GM12878 (cell line): ENCODE measurements around the gene DENND1B.

Experiments used
- CBX5 ChIP-seq: sonication (generic); IDR thresholded peaks from 2 replicates; pipeline ENCODE4 v1.6.1; 2016; ENCODE audit warnings: low read depth, moderate library complexity, mild to moderate bottlenecking, inconsistent platforms
- CEBPB ChIP-seq, 2 experiments: fragments of 150-350 bp in 1 of 2; IDR thresholded peaks; 2 replicates each; pipeline ENCODE4 v1.6.1; 2012 to 2014; ENCODE audit warnings: low read depth in 2 of 2, low read length in 2 of 2, borderline replicate concordance in 1 of 2, inconsistent platforms in 1 of 2
- EP300 ChIP-seq, 2 experiments: fragments of 150-350 bp in 1 of 2; IDR thresholded peaks; 2 replicates each; pipeline ENCODE4 v1.6.1; 2011 to 2012; ENCODE audit warnings: low read depth in 2 of 2, low read length in 2 of 2, borderline replicate concordance in 1 of 2, improper control_type of control experiment in 1 of 2, inconsistent platforms in 1 of 2; ENCODE audit not compliant: control insufficient read depth in 1 of 2
- EZH2 ChIP-seq: IDR thresholded peaks from 2 replicates; pipeline ENCODE4 v1.6.1; 2012; ENCODE audit warnings: low read depth, mild to moderate bottlenecking, control low read depth, inconsistent platforms, low read length, borderline replicate concordance; ENCODE audit not compliant: control insufficient read depth
- FOXM1 ChIP-seq: IDR thresholded peaks from 2 replicates; pipeline ENCODE4 v1.6.1; 2012; ENCODE audit warnings: low read depth, mild to moderate bottlenecking, inconsistent platforms, low read length, moderate library complexity
- MXI1 ChIP-seq: fragments of 150-350 bp; IDR thresholded peaks from 2 replicates; pipeline ENCODE4 v1.6.1; 2011; ENCODE audit warnings: low read depth, mild to moderate bottlenecking, inconsistent platforms, low read length, improper control_type of control experiment
- POLR2AphosphoS2 ChIP-seq: IDR thresholded peaks from 2 replicates; pipeline ENCODE4 v1.6.1; 2011; ENCODE audit warnings: low read depth, mild to moderate bottlenecking, low read length, improper control_type of control experiment, moderate library complexity
- RCOR1 ChIP-seq: conservative IDR thresholded peaks from 2 replicates; pipeline ENCODE4 v1.6.1; 2012; ENCODE audit warnings: low read depth, low read length, improper control_type of control experiment
- SMAD1 ChIP-seq: fragments of 450-650 bp; IDR thresholded peaks from 2 replicates; pipeline ENCODE4 v1.6.1; 2018; ENCODE audit warnings: mild to moderate bottlenecking, low read depth; ENCODE audit not compliant: partially characterized antibody
- SP1 ChIP-seq: IDR thresholded peaks from one replicate; pipeline ENCODE4 v1.6.1; 2011; ENCODE audit warnings: low read depth, low read length
- TF ChIP-seq, protein P1 (sequence below): IDR thresholded peaks from 2 replicates; pipeline ENCODE4 v1.6.1; 2011; ENCODE audit warnings: low read depth, mild to moderate bottlenecking, low read length, moderate library complexity, borderline replicate concordance; ENCODE audit errors: extremely low read depth
- TF ChIP-seq, protein P2 (sequence below): IDR thresholded peaks from 2 replicates; pipeline ENCODE4 v1.6.1; 2012; ENCODE audit warnings: mild to moderate bottlenecking, low read depth, low read length
- TF ChIP-seq, protein P3 (sequence below): IDR thresholded peaks from 2 replicates; pipeline ENCODE4 v1.6.1; 2012; ENCODE audit warnings: low read length, inconsistent platforms
- TF ChIP-seq, protein P4 (sequence below), 3 experiments: IDR thresholded peaks in 2 of 3; conservative IDR thresholded peaks in 1 of 3; 2 replicates each; pipeline ENCODE4 v1.5.1; 2011; ENCODE audit warnings: low read depth in 3 of 3, low read length in 3 of 3, mild to moderate bottlenecking in 3 of 3, control low read depth in 2 of 3, moderate library complexity in 2 of 3, inconsistent platforms in 1 of 3, mixed read lengths in 1 of 3; ENCODE audit not compliant: control insufficient read depth in 2 of 3, insufficient read depth in 1 of 3; ENCODE audit errors: extremely low read depth in 1 of 3

DNA sequence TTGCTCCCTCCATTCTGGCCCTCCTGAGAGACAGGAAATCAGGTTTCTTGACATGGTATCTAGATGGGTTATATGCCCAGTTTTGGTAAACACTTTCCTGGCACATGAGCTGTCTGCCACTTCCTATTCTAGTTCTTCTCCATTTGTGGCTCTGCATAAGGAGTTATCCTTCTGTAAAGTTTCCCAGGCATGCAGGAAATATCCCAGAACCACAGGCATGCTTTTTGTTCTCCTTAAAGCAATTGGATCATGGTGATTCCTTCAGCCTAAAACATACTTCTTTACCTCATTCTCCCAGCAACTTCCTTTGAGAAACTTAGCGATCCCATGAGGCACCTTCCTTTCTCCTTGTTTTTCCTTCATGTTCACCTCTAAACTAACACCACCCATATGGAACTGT, 307.4 kb downstream of the DENND1B start:
- TF ChIP-seq SMAD1 (no peak), EP300 (IDR thresholded peaks at IDR 0.05; ENCODE audit: borderline replicate concordance in 1 of 2, control insufficient read depth in 1 of 2, low read depth in 2 of 2, low read length in 2 of 2) (no peak), POLR2AphosphoS2 (no peak), CBX5 (no peak), MXI1 (no peak), RCOR1 (no peak), EZH2 (no peak), CEBPB (IDR thresholded peaks at IDR 0.05; ENCODE audit: borderline replicate concordance in 1 of 2, low read depth in 2 of 2, low read length in 2 of 2) (no peak), FOXM1 (no peak), SP1 (no peak)
- TF ChIP-seq, protein P1, sequence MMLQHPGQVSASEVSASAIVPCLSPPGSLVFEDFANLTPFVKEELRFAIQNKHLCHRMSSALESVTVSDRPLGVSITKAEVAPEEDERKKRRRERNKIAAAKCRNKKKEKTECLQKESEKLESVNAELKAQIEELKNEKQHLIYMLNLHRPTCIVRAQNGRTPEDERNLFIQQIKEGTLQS, result no peak
- TF ChIP-seq, protein P2, sequence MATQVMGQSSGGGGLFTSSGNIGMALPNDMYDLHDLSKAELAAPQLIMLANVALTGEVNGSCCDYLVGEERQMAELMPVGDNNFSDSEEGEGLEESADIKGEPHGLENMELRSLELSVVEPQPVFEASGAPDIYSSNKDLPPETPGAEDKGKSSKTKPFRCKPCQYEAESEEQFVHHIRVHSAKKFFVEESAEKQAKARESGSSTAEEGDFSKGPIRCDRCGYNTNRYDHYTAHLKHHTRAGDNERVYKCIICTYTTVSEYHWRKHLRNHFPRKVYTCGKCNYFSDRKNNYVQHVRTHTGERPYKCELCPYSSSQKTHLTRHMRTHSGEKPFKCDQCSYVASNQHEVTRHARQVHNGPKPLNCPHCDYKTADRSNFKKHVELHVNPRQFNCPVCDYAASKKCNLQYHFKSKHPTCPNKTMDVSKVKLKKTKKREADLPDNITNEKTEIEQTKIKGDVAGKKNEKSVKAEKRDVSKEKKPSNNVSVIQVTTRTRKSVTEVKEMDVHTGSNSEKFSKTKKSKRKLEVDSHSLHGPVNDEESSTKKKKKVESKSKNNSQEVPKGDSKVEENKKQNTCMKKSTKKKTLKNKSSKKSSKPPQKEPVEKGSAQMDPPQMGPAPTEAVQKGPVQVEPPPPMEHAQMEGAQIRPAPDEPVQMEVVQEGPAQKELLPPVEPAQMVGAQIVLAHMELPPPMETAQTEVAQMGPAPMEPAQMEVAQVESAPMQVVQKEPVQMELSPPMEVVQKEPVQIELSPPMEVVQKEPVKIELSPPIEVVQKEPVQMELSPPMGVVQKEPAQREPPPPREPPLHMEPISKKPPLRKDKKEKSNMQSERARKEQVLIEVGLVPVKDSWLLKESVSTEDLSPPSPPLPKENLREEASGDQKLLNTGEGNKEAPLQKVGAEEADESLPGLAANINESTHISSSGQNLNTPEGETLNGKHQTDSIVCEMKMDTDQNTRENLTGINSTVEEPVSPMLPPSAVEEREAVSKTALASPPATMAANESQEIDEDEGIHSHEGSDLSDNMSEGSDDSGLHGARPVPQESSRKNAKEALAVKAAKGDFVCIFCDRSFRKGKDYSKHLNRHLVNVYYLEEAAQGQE, result no peak
- TF ChIP-seq, protein P3, sequence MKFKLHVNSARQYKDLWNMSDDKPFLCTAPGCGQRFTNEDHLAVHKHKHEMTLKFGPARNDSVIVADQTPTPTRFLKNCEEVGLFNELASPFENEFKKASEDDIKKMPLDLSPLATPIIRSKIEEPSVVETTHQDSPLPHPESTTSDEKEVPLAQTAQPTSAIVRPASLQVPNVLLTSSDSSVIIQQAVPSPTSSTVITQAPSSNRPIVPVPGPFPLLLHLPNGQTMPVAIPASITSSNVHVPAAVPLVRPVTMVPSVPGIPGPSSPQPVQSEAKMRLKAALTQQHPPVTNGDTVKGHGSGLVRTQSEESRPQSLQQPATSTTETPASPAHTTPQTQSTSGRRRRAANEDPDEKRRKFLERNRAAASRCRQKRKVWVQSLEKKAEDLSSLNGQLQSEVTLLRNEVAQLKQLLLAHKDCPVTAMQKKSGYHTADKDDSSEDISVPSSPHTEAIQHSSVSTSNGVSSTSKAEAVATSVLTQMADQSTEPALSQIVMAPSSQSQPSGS, result no peak
- TF ChIP-seq, protein P4, sequence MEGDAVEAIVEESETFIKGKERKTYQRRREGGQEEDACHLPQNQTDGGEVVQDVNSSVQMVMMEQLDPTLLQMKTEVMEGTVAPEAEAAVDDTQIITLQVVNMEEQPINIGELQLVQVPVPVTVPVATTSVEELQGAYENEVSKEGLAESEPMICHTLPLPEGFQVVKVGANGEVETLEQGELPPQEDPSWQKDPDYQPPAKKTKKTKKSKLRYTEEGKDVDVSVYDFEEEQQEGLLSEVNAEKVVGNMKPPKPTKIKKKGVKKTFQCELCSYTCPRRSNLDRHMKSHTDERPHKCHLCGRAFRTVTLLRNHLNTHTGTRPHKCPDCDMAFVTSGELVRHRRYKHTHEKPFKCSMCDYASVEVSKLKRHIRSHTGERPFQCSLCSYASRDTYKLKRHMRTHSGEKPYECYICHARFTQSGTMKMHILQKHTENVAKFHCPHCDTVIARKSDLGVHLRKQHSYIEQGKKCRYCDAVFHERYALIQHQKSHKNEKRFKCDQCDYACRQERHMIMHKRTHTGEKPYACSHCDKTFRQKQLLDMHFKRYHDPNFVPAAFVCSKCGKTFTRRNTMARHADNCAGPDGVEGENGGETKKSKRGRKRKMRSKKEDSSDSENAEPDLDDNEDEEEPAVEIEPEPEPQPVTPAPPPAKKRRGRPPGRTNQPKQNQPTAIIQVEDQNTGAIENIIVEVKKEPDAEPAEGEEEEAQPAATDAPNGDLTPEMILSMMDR (IDR thresholded peaks at IDR 0.05 in 2 of 3, conservative IDR thresholded peaks at IDR 0.05 in 1 of 3; ENCODE audit: control insufficient read depth in 2 of 3, extremely low read depth in 1 of 3, insufficient read depth in 1 of 3, low read depth in 3 of 3, low read length in 3 of 3), result no peak
